ENCODE data around the gene RXFP2. TPM values are rescaled to one million over a fixed set of nuclear protein-coding genes. Genes with fewer than 3 reads are reported as not detected.

The RXFP2 gene
- total and polyA plus RNA-seq, 2 experiments from 2014 or later = not detected

GRCh38 chr13:31775148-31775547 is 35.8 kb downstream of the RXFP2 start:
- H3K27ac ChIP-seq = no peak overlapping the region
- WGBS (ENCODE audit: low lambda C conversion rate, missing lambda C conversion rate) = 94% methylated on average over 2 of the region's 2 CpGs

DNA sequence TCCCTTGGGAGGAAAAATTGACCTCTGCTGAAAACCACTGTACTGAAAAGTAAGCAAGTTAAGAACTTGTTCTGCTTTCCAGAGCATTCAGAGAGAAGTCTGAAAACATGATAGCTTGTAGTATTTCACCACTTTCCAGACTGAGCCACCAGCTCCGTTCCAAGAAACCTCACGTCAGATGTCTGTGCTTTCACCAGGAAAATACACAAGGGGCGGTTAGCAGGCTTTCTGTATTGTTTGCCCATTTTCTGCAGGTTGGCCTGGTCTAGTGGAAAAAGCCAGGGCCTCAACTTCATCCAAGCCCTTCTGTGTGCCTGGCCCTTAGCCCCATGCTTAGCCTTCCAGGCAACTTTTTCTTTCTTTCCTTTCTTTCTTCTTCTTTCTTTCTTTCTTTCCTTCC is 36.4 kb downstream of the RXFP2 start:
- DNase-seq (ENCODE audit: low spot score) = no peak
- no peak overlapping the region for H3K4me2 ChIP-seq
- no peak for TF ChIP-seq CTCF (IDR thresholded peaks at IDR 0.05; ENCODE audit: poor library complexity)
- TF ChIP-seq EZH2 (IDR thresholded peaks at IDR 0.05; ENCODE audit: borderline replicate concordance) = no peak
- TF ChIP-seq EZH2phosphoT487 (IDR thresholded peaks at IDR 0.05; ENCODE audit: low read depth, severe bottlenecking, unreplicated experiment) = no peak
- no peaks in the 10 kb centered on the region for H3K79me2 ChIP-seq
- no peaks in the 10 kb centered on the region for H3K9me3 ChIP-seq (ENCODE audit: low read depth)
- WGBS (ENCODE audit: low lambda C conversion rate, missing lambda C conversion rate) = 90% methylated on average over 3 of the region's 3 CpGs
- H3K27ac ChIP-seq = no peak overlapping the region
- no peaks in the 10 kb centered on the region for H3K4me1 ChIP-seq (ENCODE audit: insufficient read depth)
- H3K27me3 ChIP-seq = no peaks in the 10 kb centered on the region
- no peaks in the 10 kb centered on the region for H3K9me2 ChIP-seq (replicated peaks; ENCODE audit: insufficient read depth)
- no peak overlapping the region for H2AFZ ChIP-seq
- H4K20me1 ChIP-seq (ENCODE audit: insufficient read depth, poor library complexity, severe bottlenecking) = no peaks in the 10 kb centered on the region
- H3K4me3 ChIP-seq = no peak overlapping the region
- no peaks in the 10 kb centered on the region for H3K36me3 ChIP-seq (replicated peaks; ENCODE audit: insufficient read depth, low read depth)

More at GRCh38 chr13:31775148-31775547, 35.8 kb downstream of the RXFP2 start:
- TF ChIP-seq EZH2phosphoT487 (IDR thresholded peaks at IDR 0.05; ENCODE audit: low read depth, severe bottlenecking, unreplicated experiment) (no peak), EZH2 (IDR thresholded peaks at IDR 0.05; ENCODE audit: borderline replicate concordance) (no peak), CTCF (IDR thresholded peaks at IDR 0.05; ENCODE audit: poor library complexity) (no peak)
- H4K20me1 ChIP-seq (ENCODE audit: insufficient read depth, poor library complexity, severe bottlenecking) = no peaks in the 10 kb centered on the region
- no peak for DNase-seq (ENCODE audit: low spot score)
- H3K4me2 ChIP-seq = no peak overlapping the region
- H3K9me3 ChIP-seq (ENCODE audit: low read depth) = no peaks in the 10 kb centered on the region
- H3K79me2 ChIP-seq = no peaks in the 10 kb centered on the region
- no peak overlapping the region for H3K4me3 ChIP-seq
- no peaks in the 10 kb centered on the region for H3K9me2 ChIP-seq (replicated peaks; ENCODE audit: insufficient read depth)
- no peaks in the 10 kb centered on the region for H3K36me3 ChIP-seq (replicated peaks; ENCODE audit: insufficient read depth, low read depth)
- H3K4me1 ChIP-seq (ENCODE audit: insufficient read depth) = no peaks in the 10 kb centered on the region
- no peaks in the 10 kb centered on the region for H3K27me3 ChIP-seq
- H2AFZ ChIP-seq = no peak overlapping the region

- no peak for DNase-seq (ENCODE audit: low spot score)
- H3K9me3 ChIP-seq (ENCODE audit: low read depth) = no peaks in the 10 kb centered on the region
- no peak overlapping the region for H3K27ac ChIP-seq
- 59% methylated on average over 4 of the region's 4 CpGs for WGBS (ENCODE audit: low lambda C conversion rate, missing lambda C conversion rate)
- no peak overlapping the region for H3K4me3 ChIP-seq
- H3K79me2 ChIP-seq = no peaks in the 10 kb centered on the region
- H3K4me2 ChIP-seq = no peak overlapping the region
- TF ChIP-seq EZH2 (IDR thresholded peaks at IDR 0.05; ENCODE audit: borderline replicate concordance) = no peak
- TF ChIP-seq EZH2phosphoT487 (IDR thresholded peaks at IDR 0.05; ENCODE audit: low read depth, severe bottlenecking, unreplicated experiment) = no peak
- no peak for TF ChIP-seq CTCF (IDR thresholded peaks at IDR 0.05; ENCODE audit: poor library complexity)
- no peak overlapping the region for H2AFZ ChIP-seq
- H3K27me3 ChIP-seq = peaks cover 4% of the 10 kb centered on the region
- no peaks in the 10 kb centered on the region for H3K9me2 ChIP-seq (replicated peaks; ENCODE audit: insufficient read depth)
- H4K20me1 ChIP-seq (ENCODE audit: insufficient read depth, poor library complexity, severe bottlenecking) = no peaks in the 10 kb centered on the region
- H3K36me3 ChIP-seq (replicated peaks; ENCODE audit: insufficient read depth, low read depth) = no peaks in the 10 kb centered on the region
- no peaks in the 10 kb centered on the region for H3K4me1 ChIP-seq (ENCODE audit: insufficient read depth)
Measured at GRCh38 chr13:31781064-31781463, 41.7 kb downstream of the RXFP2 start.

GRCh38 chr13:31786011-31786410 is 46.7 kb downstream of the RXFP2 start:
- H3K27me3 ChIP-seq = peaks cover 4% of the 10 kb centered on the region
- DNase-seq (ENCODE audit: low spot score) = no peak
- TF ChIP-seq CTCF (IDR thresholded peaks at IDR 0.05; ENCODE audit: poor library complexity) (no peak), EZH2phosphoT487 (IDR thresholded peaks at IDR 0.05; ENCODE audit: low read depth, severe bottlenecking, unreplicated experiment) (no peak), EZH2 (IDR thresholded peaks at IDR 0.05; ENCODE audit: borderline replicate concordance) (no peak)

More at GRCh38 chr13:31786011-31786410, 46.7 kb downstream of the RXFP2 start:
- Histone ChIP-seq H3K4me1 (ENCODE audit: insufficient read depth) (no peaks in the 10 kb centered on the region), H3K9me2 (replicated peaks; ENCODE audit: insufficient read depth) (no peaks in the 10 kb centered on the region), H4K20me1 (ENCODE audit: insufficient read depth, poor library complexity, severe bottlenecking) (no peaks in the 10 kb centered on the region), H3K79me2 (no peaks in the 10 kb centered on the region), H3K9me3 (ENCODE audit: low read depth) (no peaks in the 10 kb centered on the region), H2AFZ (no peak overlapping the region), H3K36me3 (replicated peaks; ENCODE audit: insufficient read depth, low read depth) (no peaks in the 10 kb centered on the region), H3K4me2 (no peak overlapping the region), H3K27ac (no peak overlapping the region), H3K4me3 (no peak overlapping the region)
- WGBS (ENCODE audit: low lambda C conversion rate, missing lambda C conversion rate) = 80% methylated on average over 7 of the region's 7 CpGs

Measured in hepatocyte (in vitro differentiated cells).